HFFc6 (cell line): ENCODE data around the gene ATP6V1E1. TPM values are rescaled to one million over a fixed set of nuclear protein-coding genes. Genes with fewer than 3 reads are reported as not detected.

Experiments used
- DNase-seq: peaks from one replicate; pipeline ENCODE4 v3.0.0-alpha.2; 2018
- H3K27ac Mint-ChIP-seq: 2 replicates; pipeline ENCODE4 v1.8.0; 2020; ENCODE audit warnings: mild to moderate bottlenecking, mixed read lengths
- H3K27me3 Mint-ChIP-seq: 2 replicates; pipeline ENCODE4 v1.8.0; 2021; ENCODE audit warnings: mild to moderate bottlenecking, moderate library complexity, mixed read lengths; ENCODE audit not compliant: insufficient read depth
- H3K36me3 Mint-ChIP-seq: 2 replicates; pipeline ENCODE4 v1.8.0; 2021; ENCODE audit warnings: low read depth, mixed read lengths
- H3K4me1 Mint-ChIP-seq: 2 replicates; pipeline ENCODE4 v1.8.0; 2020; ENCODE audit warnings: low read depth, mixed read lengths
- H3K4me3 Mint-ChIP-seq: 2 replicates; pipeline ENCODE4 v1.8.0; 2020; ENCODE audit warnings: mild to moderate bottlenecking, moderate library complexity, mixed read lengths
- H3K9me3 Mint-ChIP-seq: 2 replicates; pipeline ENCODE4 v1.8.0; 2020; ENCODE audit warnings: mild to moderate bottlenecking, mixed read lengths
- total RNA-seq, 6 experiments: library from RNA; stranded (reverse); fragmentation: NEBNext Ultra II Directional; extraction: Animal tissue kit (Norgen Biotek cat#: 25700); gene quantifications; 2 replicates in 1 of 6; 3 replicates in 5 of 6; pipeline ENCODE4 v1.2.3, GENCODE V29; 2021
- TF ChIP-seq, protein P1 (sequence below): fragments of 200-600 bp; sonication (generic); IDR thresholded peaks from 2 replicates; pipeline ENCODE4 v1.5.0; 2021; ENCODE audit warnings: antibody characterized with exemption, mild to moderate bottlenecking

Gene ATP6V1E1
- total RNA-seq, 6 experiments from 2014 or later, result 156 to 194 (median 168) TPM

DNA sequence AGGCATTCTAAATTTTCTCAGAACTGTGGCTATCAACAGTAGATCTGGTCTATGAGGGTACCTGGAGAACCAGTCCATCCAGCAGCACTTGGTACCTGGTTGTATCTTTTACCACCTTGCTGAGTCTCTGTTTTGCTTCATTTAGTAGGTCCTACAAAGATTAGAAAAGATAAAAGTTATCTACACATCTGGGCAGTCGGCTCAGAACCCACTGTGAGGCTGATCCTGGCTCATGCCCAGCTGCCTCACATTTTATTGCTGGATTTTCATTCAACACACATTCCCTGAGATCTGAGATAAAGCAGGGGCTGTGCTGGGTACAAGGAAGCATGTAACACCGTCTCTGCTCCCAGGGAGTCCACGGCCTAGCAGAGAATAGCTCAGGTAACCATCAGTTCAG lies 27.5 kb downstream of the ATP6V1E1 start:
- Mint-ChIP-seq H3K27ac (peak overlapping the region; percentile 56; the same call in 1 of the 2 replicates), H3K4me3 (no peak overlapping the region), H3K27me3 (no peaks in the 10 kb centered on the region), H3K4me1 (peaks cover 9% of the 10 kb centered on the region; the same call in 1 of the 2 replicates), H3K36me3 (peaks cover 24% of the 10 kb centered on the region), H3K9me3 (no peaks in the 10 kb centered on the region)
- DNase-seq, result no peak
- TF ChIP-seq, protein P1, sequence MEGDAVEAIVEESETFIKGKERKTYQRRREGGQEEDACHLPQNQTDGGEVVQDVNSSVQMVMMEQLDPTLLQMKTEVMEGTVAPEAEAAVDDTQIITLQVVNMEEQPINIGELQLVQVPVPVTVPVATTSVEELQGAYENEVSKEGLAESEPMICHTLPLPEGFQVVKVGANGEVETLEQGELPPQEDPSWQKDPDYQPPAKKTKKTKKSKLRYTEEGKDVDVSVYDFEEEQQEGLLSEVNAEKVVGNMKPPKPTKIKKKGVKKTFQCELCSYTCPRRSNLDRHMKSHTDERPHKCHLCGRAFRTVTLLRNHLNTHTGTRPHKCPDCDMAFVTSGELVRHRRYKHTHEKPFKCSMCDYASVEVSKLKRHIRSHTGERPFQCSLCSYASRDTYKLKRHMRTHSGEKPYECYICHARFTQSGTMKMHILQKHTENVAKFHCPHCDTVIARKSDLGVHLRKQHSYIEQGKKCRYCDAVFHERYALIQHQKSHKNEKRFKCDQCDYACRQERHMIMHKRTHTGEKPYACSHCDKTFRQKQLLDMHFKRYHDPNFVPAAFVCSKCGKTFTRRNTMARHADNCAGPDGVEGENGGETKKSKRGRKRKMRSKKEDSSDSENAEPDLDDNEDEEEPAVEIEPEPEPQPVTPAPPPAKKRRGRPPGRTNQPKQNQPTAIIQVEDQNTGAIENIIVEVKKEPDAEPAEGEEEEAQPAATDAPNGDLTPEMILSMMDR, result no peak

DNA sequence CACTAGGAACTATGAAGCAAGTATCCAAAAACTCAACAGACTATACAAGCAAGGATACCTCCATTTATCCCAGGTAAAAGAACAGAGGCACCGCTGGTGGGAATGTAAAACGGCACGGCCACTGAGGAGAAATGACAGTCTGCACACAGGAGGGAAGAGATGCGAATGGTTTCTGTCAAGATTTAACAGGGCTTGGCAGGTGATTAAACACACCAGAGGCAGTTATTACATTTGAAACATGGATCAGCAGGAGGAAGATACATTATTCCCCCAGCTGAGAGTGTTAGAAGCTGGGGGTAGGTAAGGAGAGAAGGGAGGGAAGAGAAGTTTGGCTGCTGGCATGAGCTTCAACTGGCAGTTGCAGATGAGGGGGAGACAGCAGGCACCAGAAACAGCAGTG lies 30.2 kb downstream of the ATP6V1E1 start:
- Mint-ChIP-seq H3K4me3 (no peak overlapping the region), H3K9me3 (no peaks in the 10 kb centered on the region), H3K27ac (peak overlapping the region; percentile 15; the same call in 1 of the 2 replicates), H3K4me1 (peaks cover 9% of the 10 kb centered on the region; the same call in 1 of the 2 replicates), H3K36me3 (peaks cover 30% of the 10 kb centered on the region), H3K27me3 (0 out of 2 replicates have a peak, but pooled peaks cover 2% of the 10 kb centered on the region)
- no peak for DNase-seq
- TF ChIP-seq, protein P1, result no peak

DNA sequence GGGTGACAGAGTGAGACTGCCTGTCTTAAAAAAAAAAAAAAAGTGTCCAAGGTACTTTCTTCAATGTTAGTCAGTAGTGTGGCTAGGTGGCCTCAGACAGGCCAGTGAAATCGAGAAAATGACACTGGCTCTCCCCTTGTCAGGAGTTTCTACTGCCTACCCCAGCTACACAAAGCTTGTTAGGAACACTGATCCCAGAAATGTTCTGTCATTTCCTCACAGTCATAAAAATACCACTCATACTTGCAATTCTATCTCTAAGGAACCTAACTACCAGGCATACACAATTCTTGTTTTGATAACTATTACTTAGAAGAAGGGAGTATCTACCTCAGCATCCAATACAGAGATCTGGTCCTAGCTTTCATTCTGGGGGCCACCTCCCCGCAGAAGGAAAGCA lies 31.3 kb downstream of the ATP6V1E1 start:
- peak; percentile 49 for DNase-seq

DNA sequence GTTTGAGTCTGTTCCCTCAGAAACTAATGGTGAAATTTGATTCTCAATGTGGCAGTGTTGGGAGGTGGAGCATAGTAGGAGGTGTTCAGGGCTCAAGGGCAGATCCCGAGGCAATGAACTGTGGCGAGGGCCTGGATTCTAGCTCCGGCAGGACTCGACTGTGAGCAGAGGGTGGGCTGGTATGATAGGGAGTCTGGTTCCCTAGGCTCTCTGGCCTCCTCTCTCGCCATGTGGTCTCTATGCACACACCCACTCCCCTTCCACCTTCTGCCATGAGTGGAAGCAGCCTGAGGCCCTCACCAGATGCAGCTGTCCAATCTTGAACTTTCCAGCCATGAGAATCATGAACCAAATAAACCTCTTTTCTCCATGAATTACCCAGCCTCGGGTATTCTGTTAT lies 32.3 kb downstream of the ATP6V1E1 start:
- peaks cover 37% of the 10 kb centered on the region for H3K36me3 Mint-ChIP-seq
- H3K4me1 Mint-ChIP-seq, result peaks cover 7% of the 10 kb centered on the region; the same call in 1 of the 2 replicates
- H3K27me3 Mint-ChIP-seq, result 0 out of 2 replicates have a peak, but pooled peaks cover 2% of the 10 kb centered on the region
- TF ChIP-seq, protein P1, result no peak
- H3K9me3 Mint-ChIP-seq, result no peaks in the 10 kb centered on the region
- DNase-seq, result no peak
- H3K27ac Mint-ChIP-seq, result peak overlapping the region; percentile 76; the same call in 1 of the 2 replicates
- H3K4me3 Mint-ChIP-seq, result no peak overlapping the region

More for the DNA sequence above, 31.3 kb downstream of the ATP6V1E1 start:
- Mint-ChIP-seq H3K36me3 (peaks cover 30% of the 10 kb centered on the region), H3K27me3 (0 out of 2 replicates have a peak, but pooled peaks cover 2% of the 10 kb centered on the region), H3K27ac (peak overlapping the region; percentile 76), H3K4me3 (no peak overlapping the region), H3K9me3 (no peaks in the 10 kb centered on the region), H3K4me1 (peaks cover 9% of the 10 kb centered on the region; the same call in 1 of the 2 replicates)
- TF ChIP-seq, protein P1, result no peak

DNA sequence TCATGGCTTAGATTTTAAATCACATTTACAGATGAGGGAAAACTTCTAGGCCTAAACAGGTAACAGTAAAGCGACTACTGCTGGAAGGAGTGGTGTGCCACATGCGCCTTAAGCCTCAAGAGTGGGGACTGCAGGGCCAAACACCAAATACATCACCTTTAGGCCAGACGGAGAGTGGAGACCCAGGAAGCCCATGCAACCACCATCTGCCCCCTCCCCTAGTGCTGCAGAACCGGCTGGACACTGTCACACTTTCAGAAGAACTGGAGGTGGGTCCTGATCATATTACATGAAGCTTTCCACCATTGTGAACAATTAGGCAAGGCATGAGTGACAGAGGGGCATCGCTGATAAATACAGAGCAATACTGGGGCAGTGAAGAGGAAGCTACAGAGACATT lies 36.3 kb downstream of the ATP6V1E1 start:
- no peaks in the 10 kb centered on the region for H3K4me1 Mint-ChIP-seq
- no peak for DNase-seq
- no peak overlapping the region for H3K27ac Mint-ChIP-seq
- no peaks in the 10 kb centered on the region for H3K9me3 Mint-ChIP-seq
- TF ChIP-seq, protein P1, result no peak
- H3K27me3 Mint-ChIP-seq, result 0 out of 2 replicates have a peak, but pooled peaks cover 2% of the 10 kb centered on the region
- H3K4me3 Mint-ChIP-seq, result no peak overlapping the region
- H3K36me3 Mint-ChIP-seq, result peaks cover 29% of the 10 kb centered on the region
